ENCODE measurements around the gene SCGN.

The SCGN gene

GRCh38 chr6:25709761-25710160 is 57.7 kb downstream of the SCGN start:
- TF ChIP-seq CTCF (IDR thresholded peaks at IDR 0.05; ENCODE audit: low read length, missing control alignments) = no peak
- no peak overlapping the region for H3K4me3 ChIP-seq (replicated peaks; ENCODE audit: low read depth, low read length)
- DNase-seq (ENCODE audit: low read depth) = no peak

- no peak for TF ChIP-seq CTCF (IDR thresholded peaks at IDR 0.05; ENCODE audit: low read length, missing control alignments)
- H3K4me3 ChIP-seq (replicated peaks; ENCODE audit: low read depth, low read length) = no peak overlapping the region
- DNase-seq (ENCODE audit: low read depth) = no peak
Measured at GRCh38 chr6:25710287-25710686, 58.3 kb downstream of the SCGN start.

- TF ChIP-seq CTCF (IDR thresholded peaks at IDR 0.05; ENCODE audit: low read length, missing control alignments) = no peak
- no peak overlapping the region for H3K4me3 ChIP-seq (replicated peaks; ENCODE audit: low read depth, low read length)
- DNase-seq (ENCODE audit: low read depth) = peak; percentile 11
Measured at GRCh38 chr6:25713824-25714223, 61.8 kb downstream of the SCGN start.

- no peak for TF ChIP-seq CTCF (IDR thresholded peaks at IDR 0.05; ENCODE audit: low read length, missing control alignments)
- DNase-seq (ENCODE audit: low read depth) = peak; percentile 25
- H3K4me3 ChIP-seq (replicated peaks; ENCODE audit: low read depth, low read length) = no peak overlapping the region
Measured at GRCh38 chr6:25714765-25715164, 62.8 kb downstream of the SCGN start.

GRCh38 chr6:25715794-25716193 is 63.8 kb downstream of the SCGN start:
- TF ChIP-seq CTCF (IDR thresholded peaks at IDR 0.05; ENCODE audit: low read length, missing control alignments) = no peak
- no peak for DNase-seq (ENCODE audit: low read depth)
- no peak overlapping the region for H3K4me3 ChIP-seq (replicated peaks; ENCODE audit: low read depth, low read length)

GRCh38 chr6:25717866-25718740 is 66.1 kb downstream of the SCGN start:
- DNase-seq (ENCODE audit: low read depth) = peak; percentile 61
- peak; percentile 64 for TF ChIP-seq CTCF (IDR thresholded peaks at IDR 0.05; ENCODE audit: low read length, missing control alignments)
- no peak overlapping the region for H3K4me3 ChIP-seq (replicated peaks; ENCODE audit: low read depth, low read length)
